GM21447 (cell line): ENCODE measurements around the gene PLCL2.

Source experiments
- ATAC-seq: cut with Tn5 transposase; IDR thresholded peaks from one replicate; pipeline ENCODE4 v1.9.1; 2021; ENCODE audit not compliant: unreplicated experiment

PLCL2 gene

DNA sequence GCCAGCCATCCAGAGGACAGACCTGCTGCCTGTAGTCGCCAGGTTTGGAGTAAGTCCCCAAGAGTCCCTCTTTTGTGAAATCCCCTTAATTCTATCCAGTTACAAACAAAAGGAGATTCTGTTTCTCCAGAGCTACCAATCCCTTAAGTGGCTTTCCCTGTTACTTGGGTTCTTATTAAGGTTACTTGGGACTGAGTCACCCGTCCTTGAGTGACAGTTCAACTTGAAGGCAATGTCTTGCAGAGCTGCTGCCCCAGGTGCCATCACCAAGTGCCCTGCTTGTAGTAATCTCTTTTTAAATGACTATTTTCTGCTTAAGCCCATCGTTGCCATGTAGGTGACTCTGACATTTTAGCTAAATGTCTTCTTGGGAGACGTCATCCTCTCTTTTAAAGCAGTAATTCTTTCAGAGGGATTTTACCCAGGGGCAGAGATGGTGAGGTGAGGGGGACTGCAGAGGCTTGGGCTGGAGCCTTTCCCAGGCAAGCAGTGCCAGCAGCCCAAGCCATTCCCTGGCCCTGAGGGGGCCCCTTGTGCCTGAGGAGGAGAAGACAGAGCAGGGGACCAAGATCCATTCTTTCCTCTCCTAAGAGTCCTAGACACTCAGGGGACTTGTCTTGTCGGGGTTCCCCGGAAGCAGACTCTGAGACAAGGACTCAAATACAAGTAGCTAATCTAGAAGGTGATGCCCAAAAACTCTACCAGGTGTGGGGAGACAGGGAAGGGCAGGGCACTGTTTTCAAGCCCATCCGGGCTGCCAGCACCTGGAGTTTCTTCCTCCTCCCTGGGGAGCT, 253.7 kb downstream of the PLCL2 start:
- no peak for ATAC-seq
